Glutamatergic neuron (in vitro differentiated cells): Measurements from ENCODE around the gene POLN. TPM values are rescaled to one million over a fixed set of nuclear protein-coding genes. Genes with fewer than 3 reads are reported as not detected.

Experiments
- DNase-seq: peaks from one replicate; pipeline ENCODE4 v3.0.0; 2022
- H3K27ac Mint-ChIP-seq: one replicate; pipeline ENCODE4 v1.8.0; 2020; ENCODE audit warnings: mild to moderate bottlenecking, mixed read lengths, inconsistent platforms; ENCODE audit not compliant: unreplicated experiment
- H3K27me3 Mint-ChIP-seq: one replicate; pipeline ENCODE4 v1.8.0; 2020; ENCODE audit warnings: mild to moderate bottlenecking, moderate library complexity, mixed read lengths, inconsistent platforms; ENCODE audit not compliant: unreplicated experiment
- H3K36me3 Mint-ChIP-seq: one replicate; pipeline ENCODE4 v1.8.0; 2020; ENCODE audit warnings: mild to moderate bottlenecking, mixed read lengths, inconsistent platforms; ENCODE audit not compliant: unreplicated experiment
- H3K4me1 Mint-ChIP-seq: one replicate; pipeline ENCODE4 v1.8.0; 2020; ENCODE audit warnings: mild to moderate bottlenecking, low read depth, mixed read lengths, inconsistent platforms; ENCODE audit not compliant: unreplicated experiment
- H3K4me3 Mint-ChIP-seq: one replicate; pipeline ENCODE4 v1.8.0; 2020; ENCODE audit warnings: mild to moderate bottlenecking, mixed read lengths, inconsistent platforms; ENCODE audit not compliant: unreplicated experiment
- H3K9me3 Mint-ChIP-seq: one replicate; pipeline ENCODE4 v1.8.0; 2020; ENCODE audit warnings: mild to moderate bottlenecking, moderate library complexity, mixed read lengths, inconsistent platforms; ENCODE audit not compliant: unreplicated experiment
- total RNA-seq: library from RNA; stranded (reverse); fragmentation: NEBNext Ultra II Directional; extraction: Animal tissue kit (Norgen Biotek cat#: 25700); gene quantifications from one replicate; pipeline ENCODE4 v1.2.1, GENCODE V29; 2021; ENCODE audit not compliant: unreplicated experiment
- TF ChIP-seq, protein P1 (sequence below): fragments of 200-600 bp; sonication (generic); IDR thresholded peaks from one replicate; pipeline ENCODE4 v1.5.0; 2021; ENCODE audit not compliant: partially characterized antibody, unreplicated experiment

Gene POLN
- total RNA-seq, 1 donor from 2014 or later = 6.8 TPM

DNA sequence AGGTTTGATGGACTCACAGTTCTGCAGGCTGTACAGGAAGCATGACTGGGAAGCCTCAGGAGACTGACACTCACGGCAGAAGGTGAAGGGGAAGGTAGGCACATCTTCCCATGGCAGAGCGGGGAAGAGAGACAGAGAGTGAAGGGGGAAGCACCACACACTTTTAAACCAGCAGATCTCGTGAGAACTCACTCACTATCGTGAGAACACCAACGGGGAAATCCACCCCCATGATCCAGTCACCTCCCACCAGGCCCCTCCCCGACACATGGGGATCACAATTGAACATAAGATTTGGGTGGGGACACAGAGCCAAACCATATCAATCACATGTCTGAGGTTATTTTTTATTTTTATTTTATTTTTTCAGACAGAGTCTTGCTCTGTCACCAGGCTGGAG is 187.7 kb downstream of the POLN start:
- Mint-ChIP-seq H3K36me3 (peaks cover 5% of the 10 kb centered on the region), H3K9me3 (peaks cover 6% of the 10 kb centered on the region), H3K27ac (no peak overlapping the region), H3K4me3 (no peak overlapping the region), H3K27me3 (peaks cover 8% of the 10 kb centered on the region), H3K4me1 (no peaks in the 10 kb centered on the region)
- DNase-seq = no peak
- TF ChIP-seq, protein P1, sequence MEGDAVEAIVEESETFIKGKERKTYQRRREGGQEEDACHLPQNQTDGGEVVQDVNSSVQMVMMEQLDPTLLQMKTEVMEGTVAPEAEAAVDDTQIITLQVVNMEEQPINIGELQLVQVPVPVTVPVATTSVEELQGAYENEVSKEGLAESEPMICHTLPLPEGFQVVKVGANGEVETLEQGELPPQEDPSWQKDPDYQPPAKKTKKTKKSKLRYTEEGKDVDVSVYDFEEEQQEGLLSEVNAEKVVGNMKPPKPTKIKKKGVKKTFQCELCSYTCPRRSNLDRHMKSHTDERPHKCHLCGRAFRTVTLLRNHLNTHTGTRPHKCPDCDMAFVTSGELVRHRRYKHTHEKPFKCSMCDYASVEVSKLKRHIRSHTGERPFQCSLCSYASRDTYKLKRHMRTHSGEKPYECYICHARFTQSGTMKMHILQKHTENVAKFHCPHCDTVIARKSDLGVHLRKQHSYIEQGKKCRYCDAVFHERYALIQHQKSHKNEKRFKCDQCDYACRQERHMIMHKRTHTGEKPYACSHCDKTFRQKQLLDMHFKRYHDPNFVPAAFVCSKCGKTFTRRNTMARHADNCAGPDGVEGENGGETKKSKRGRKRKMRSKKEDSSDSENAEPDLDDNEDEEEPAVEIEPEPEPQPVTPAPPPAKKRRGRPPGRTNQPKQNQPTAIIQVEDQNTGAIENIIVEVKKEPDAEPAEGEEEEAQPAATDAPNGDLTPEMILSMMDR = no peak

DNA sequence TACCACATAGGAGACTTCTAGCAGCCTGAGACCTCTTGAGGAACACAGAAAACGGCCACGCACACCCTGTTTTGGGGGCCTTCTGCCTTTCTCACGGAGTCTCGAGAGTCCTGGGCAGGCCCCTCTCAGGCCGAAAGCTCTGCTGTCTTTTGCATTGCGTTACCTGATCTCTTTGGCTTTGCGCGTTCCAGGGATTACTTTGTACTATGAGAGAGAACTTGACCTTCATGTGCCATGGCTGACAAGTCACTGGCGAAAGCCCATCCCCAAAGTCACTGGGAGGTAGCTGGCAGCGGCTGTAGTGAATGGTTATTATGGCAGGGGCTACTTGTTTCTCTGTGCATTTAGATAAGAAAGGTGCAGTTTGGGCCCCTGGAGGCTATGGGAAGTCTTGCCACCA is 190.8 kb downstream of the POLN start:
- no peak overlapping the region for H3K4me3 Mint-ChIP-seq
- H3K36me3 Mint-ChIP-seq = peaks cover 5% of the 10 kb centered on the region
- no peak overlapping the region for H3K27ac Mint-ChIP-seq
- H3K27me3 Mint-ChIP-seq = no peaks in the 10 kb centered on the region
- no peak for DNase-seq
- peaks cover 2% of the 10 kb centered on the region for H3K9me3 Mint-ChIP-seq
- no peaks in the 10 kb centered on the region for H3K4me1 Mint-ChIP-seq
- TF ChIP-seq, protein P1 = no peak

DNA sequence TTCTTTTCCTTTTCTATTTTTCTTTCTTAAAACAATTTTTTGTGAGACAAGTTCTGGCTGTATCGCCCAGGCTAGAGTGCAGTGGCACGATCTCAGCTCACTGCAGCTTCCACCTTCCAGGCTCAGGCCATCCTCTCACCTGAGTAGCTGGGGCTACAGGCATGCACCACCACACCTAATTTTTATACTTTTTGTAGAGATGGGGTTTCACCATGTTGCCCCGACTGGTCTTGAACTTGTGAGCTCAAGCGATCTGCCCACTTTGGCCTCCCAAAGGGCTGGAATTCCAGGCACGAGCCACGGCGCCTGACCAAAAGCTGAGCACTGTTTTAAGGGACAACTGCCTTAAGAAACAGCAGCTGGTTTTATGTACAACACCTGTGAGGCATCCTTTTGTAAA is 192.1 kb downstream of the POLN start:
- Mint-ChIP-seq H3K4me3 (no peak overlapping the region), H3K27me3 (peaks cover 1% of the 10 kb centered on the region), H3K27ac (no peak overlapping the region), H3K4me1 (no peaks in the 10 kb centered on the region), H3K36me3 (peaks cover 5% of the 10 kb centered on the region), H3K9me3 (peaks cover 2% of the 10 kb centered on the region)
- no peak for DNase-seq
- TF ChIP-seq, protein P1 = no peak

DNA sequence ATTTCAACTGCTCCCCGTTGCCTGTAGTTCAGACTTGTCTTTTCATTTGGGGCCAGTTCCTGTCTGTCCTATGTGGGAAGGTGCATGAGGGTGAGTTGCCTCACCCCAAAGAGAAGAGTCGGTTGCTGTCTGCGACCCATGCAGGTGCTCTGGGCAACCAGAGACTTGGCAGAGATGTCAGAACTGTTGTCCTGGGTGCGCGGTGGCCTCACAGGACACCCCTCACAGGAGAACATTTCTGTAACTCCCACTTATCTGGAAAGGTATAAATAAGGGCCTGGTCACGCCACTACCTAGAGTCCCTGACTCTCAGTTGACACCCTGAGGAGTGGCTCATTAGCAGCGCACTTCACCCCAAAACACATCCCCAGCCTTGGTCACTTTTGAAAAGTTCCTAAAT is 192.5 kb downstream of the POLN start:
- TF ChIP-seq, protein P1 = no peak
- H3K9me3 Mint-ChIP-seq = peaks cover 2% of the 10 kb centered on the region
- H3K36me3 Mint-ChIP-seq = peaks cover 5% of the 10 kb centered on the region
- H3K27me3 Mint-ChIP-seq = peaks cover 1% of the 10 kb centered on the region
- no peak for DNase-seq
- H3K4me3 Mint-ChIP-seq = no peak overlapping the region
- no peaks in the 10 kb centered on the region for H3K4me1 Mint-ChIP-seq
- H3K27ac Mint-ChIP-seq = no peak overlapping the region

DNA sequence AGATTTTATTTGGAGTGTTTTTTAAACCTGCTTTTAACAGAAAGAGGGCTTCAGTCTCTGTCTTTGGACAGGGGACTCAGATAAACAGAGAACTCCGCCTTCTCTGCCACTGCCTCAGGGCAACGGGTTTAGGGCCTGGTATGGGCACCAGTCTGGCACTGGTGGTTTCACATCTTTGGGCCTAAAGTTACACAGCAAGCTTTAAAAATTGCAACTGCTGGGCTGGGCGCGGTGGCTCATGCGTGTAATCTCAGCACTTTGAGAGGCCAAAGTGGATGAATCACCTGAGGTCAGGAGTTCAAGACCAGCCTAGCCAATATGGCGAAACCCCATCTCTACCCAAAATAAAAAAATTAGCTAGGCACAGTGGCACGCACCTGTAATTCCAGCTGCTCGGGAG is 193.1 kb downstream of the POLN start:
- H3K27me3 Mint-ChIP-seq = peaks cover 1% of the 10 kb centered on the region
- TF ChIP-seq, protein P1 = no peak
- no peak for DNase-seq
- peaks cover under 1% of the 10 kb centered on the region for H3K36me3 Mint-ChIP-seq
- no peaks in the 10 kb centered on the region for H3K9me3 Mint-ChIP-seq
- no peak overlapping the region for H3K4me3 Mint-ChIP-seq
- no peak overlapping the region for H3K27ac Mint-ChIP-seq
- no peaks in the 10 kb centered on the region for H3K4me1 Mint-ChIP-seq
